ENCODE data around the gene ELFN1. TPM values are rescaled to one million over a fixed set of nuclear protein-coding genes. Genes with fewer than 3 reads are reported as not detected.

Gene ELFN1
- total RNA-seq, 1 donor from 2014 or later = not detected

DNA sequence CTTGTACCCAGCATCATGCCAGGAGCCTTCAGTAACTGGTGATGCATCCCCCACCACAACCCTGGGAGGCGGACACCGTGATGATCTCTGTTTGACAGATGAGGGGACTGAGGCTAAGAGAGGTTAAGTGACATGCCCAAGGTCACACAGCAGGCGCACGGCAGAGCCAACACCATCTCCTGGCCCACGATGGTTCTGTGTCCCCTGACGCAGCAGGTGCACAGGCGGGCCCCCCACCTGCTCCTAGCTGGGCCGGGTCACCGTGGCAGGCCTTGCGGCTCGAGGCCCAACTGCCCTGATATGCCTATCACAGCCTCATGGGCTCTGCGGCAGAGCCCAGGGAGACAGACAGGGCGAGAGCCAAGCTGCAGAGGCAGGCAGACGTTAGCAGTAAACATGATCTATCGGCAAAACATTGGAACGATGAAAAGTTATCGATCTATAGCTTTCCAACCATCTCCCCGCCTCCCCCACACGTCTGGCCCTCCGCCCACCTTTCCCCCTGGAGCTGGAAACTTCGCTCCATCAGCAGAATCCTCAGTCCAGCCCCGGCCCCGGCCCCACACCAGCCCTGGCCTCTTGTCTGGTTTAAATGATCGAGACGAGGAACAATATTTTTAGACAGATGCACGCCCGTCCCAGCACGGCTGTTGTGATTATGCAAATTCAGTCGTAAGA is 65.9 kb downstream of the ELFN1 start:
- ChIA-PET POLR2A (no interaction called here), CTCF (no interaction called here)
- TF ChIP-seq, protein P1, sequence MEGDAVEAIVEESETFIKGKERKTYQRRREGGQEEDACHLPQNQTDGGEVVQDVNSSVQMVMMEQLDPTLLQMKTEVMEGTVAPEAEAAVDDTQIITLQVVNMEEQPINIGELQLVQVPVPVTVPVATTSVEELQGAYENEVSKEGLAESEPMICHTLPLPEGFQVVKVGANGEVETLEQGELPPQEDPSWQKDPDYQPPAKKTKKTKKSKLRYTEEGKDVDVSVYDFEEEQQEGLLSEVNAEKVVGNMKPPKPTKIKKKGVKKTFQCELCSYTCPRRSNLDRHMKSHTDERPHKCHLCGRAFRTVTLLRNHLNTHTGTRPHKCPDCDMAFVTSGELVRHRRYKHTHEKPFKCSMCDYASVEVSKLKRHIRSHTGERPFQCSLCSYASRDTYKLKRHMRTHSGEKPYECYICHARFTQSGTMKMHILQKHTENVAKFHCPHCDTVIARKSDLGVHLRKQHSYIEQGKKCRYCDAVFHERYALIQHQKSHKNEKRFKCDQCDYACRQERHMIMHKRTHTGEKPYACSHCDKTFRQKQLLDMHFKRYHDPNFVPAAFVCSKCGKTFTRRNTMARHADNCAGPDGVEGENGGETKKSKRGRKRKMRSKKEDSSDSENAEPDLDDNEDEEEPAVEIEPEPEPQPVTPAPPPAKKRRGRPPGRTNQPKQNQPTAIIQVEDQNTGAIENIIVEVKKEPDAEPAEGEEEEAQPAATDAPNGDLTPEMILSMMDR (IDR thresholded peaks at IDR 0.05) = no peak
- no peaks in the 10 kb centered on the region for H3K36me3 Mint-ChIP-seq (ENCODE audit: low read depth)
- H3K9me3 Mint-ChIP-seq = no peaks in the 10 kb centered on the region
- intact Hi-C loops (cut with micrococcal nuclease) = no loop called here
- peaks cover 20% of the 10 kb centered on the region for H3K27me3 Mint-ChIP-seq
- ATAC-seq (ENCODE audit: low read depth) (no peak), DNase-seq (no peak)
- H3K4me3 Mint-ChIP-seq = no peak overlapping the region
- no peak overlapping the region for H3K27ac Mint-ChIP-seq
- peaks cover 9% of the 10 kb centered on the region for H3K4me1 Mint-ChIP-seq

DNA sequence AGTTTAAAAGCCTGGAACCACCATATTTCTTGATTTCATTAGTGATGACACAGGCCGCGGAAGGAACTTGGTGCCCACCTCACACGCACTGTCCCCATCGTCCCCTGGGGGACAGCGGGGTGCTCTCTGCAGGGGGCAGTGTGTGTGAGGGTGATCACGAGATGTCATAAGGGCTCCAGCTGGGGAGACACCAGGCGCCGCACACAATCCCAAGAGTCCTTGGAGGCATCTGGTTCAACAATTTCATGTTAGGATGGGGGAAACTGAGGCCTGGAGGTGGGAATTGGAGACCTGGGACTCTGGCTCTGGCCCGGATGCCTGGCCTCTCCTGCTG is 66.4 kb downstream of the ELFN1 start:
- intact Hi-C loops (cut with micrococcal nuclease) = no loop called here
- ChIA-PET POLR2A (no interaction called here), CTCF (no interaction called here)
- Mint-ChIP-seq H3K9me3 (no peaks in the 10 kb centered on the region), H3K4me1 (peaks cover 10% of the 10 kb centered on the region), H3K27me3 (peaks cover 20% of the 10 kb centered on the region), H3K27ac (no peak overlapping the region), H3K4me3 (no peak overlapping the region), H3K36me3 (ENCODE audit: low read depth) (no peaks in the 10 kb centered on the region)
- no peak for DNase-seq
- no peak for ATAC-seq (ENCODE audit: low read depth)
- TF ChIP-seq, protein P1 (IDR thresholded peaks at IDR 0.05) = no peak

DNA sequence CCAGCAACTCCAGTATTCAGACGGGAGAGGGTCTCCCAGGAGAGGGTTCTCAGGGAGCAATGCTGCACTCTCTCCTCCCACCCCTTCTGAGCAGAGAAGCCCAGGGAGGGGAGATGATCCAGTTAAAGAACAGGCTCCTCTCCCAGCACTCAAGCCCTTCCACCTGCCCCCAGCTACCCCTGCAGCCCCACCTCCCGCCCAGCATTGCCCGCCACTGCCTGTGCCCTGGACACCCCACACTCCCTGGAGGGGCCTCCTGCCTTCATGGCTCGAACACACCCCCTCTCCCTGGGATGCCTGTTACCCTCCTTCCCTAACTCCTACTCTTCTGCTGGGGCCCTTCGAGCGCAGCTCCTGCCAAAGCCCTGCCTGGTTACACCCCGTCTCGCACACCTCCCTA is 66.8 kb downstream of the ELFN1 start:
- DNase-seq (no peak), ATAC-seq (ENCODE audit: low read depth) (no peak)
- TF ChIP-seq, protein P1 (IDR thresholded peaks at IDR 0.05) = no peak
- ChIA-PET CTCF (no interaction called here), POLR2A (no interaction called here)
- H3K4me1 Mint-ChIP-seq = peaks cover 12% of the 10 kb centered on the region
- H3K9me3 Mint-ChIP-seq = no peaks in the 10 kb centered on the region
- H3K36me3 Mint-ChIP-seq (ENCODE audit: low read depth) = no peaks in the 10 kb centered on the region
- H3K4me3 Mint-ChIP-seq = no peak overlapping the region
- peaks cover 20% of the 10 kb centered on the region for H3K27me3 Mint-ChIP-seq
- no peak overlapping the region for H3K27ac Mint-ChIP-seq
- intact Hi-C loops (cut with micrococcal nuclease) = no loop called here

DNA sequence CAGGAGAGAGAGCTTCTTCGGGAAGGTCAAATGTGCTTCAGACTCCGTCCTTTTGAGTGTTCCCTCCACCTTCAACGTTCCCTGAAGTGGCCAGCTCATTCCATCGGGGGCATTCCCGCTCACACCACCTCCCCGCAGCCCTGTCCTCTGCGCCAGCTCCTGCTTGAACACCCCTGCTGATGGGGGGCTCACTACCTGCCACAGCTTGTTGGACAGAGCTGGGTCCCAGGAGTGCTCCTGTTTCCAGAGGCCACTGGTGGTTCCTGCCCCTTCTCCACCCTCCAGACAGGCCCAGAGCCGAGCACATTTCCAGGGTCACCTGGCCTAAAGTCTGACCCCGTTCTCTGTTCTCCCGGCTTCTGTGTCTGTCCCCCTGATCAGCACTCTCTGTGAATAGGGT is 67.4 kb downstream of the ELFN1 start:
- H3K27me3 Mint-ChIP-seq = peaks cover 14% of the 10 kb centered on the region
- TF ChIP-seq, protein P1 (IDR thresholded peaks at IDR 0.05) = no peak
- H3K27ac Mint-ChIP-seq = no peak overlapping the region
- no peak for ATAC-seq (ENCODE audit: low read depth)
- POLR2A ChIA-PET = no interaction called here
- peaks cover 12% of the 10 kb centered on the region for H3K4me1 Mint-ChIP-seq
- CTCF ChIA-PET = no interaction called here
- no peak for DNase-seq
- H3K4me3 Mint-ChIP-seq = no peak overlapping the region
- intact Hi-C loops (cut with micrococcal nuclease) = no loop called here
- H3K9me3 Mint-ChIP-seq = no peaks in the 10 kb centered on the region
- no peaks in the 10 kb centered on the region for H3K36me3 Mint-ChIP-seq (ENCODE audit: low read depth)

DNA sequence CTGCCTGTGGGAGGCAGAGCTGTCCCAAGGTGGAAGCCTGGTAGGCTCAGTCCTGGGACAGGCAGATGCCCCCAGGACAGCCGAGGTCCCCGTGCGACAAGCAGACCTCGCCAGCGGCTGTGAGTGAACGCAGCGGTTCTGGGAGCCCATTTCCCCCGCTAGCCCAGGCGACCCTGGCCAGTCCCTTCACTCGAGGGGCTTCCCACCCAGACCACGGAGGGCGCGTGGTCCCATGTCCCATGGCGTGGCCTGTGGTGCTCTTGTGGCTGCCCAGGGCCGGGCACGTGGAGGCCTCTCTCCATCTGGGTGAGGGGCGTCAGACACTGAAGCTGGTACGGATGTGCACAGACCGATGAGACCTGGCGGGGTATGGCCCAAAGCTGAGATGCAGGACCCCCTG is 67.9 kb downstream of the ELFN1 start:
- TF ChIP-seq, protein P1 (IDR thresholded peaks at IDR 0.05) = no peak
- ChIA-PET POLR2A (no interaction called here), CTCF (no interaction called here)
- Mint-ChIP-seq H3K27me3 (peaks cover 12% of the 10 kb centered on the region), H3K27ac (no peak overlapping the region), H3K4me1 (peaks cover 14% of the 10 kb centered on the region), H3K4me3 (no peak overlapping the region), H3K9me3 (no peaks in the 10 kb centered on the region), H3K36me3 (ENCODE audit: low read depth) (no peaks in the 10 kb centered on the region)
- intact Hi-C loops (cut with micrococcal nuclease) = no loop called here
- DNase-seq (no peak), ATAC-seq (ENCODE audit: low read depth) (no peak)

Data from activated B cell treated with CpG ODN at 0.5 μM for 24 hours (primary cell).